ENCODE results near the gene ZFR. TPM values are rescaled to one million over a fixed set of nuclear protein-coding genes. Genes with fewer than 3 reads are reported as not detected.

Gene ZFR
- total and polyA plus RNA-seq, 9 of the 15 experiments (the other 6 are each of a cell fraction or from before 2014, with no cell fraction given): 35.5 to 108 (median 71.1) TPM

GRCh38 chr5:32388432-32389129, 56.0 kb downstream of the ZFR start (continued):
- no peak for TF ChIP-seq MGA (IDR thresholded peaks at IDR 0.05)
- TF ChIP-seq DLX4 (CRISPR knock-in tag; IDR thresholded peaks at IDR 0.05): no peak
- no peak for TF ChIP-seq ZFP1 (CRISPR knock-in tag; IDR thresholded peaks at IDR 0.05)
